Midbrain (tissue), 1 donor: ENCODE results near the gene GPR161.

Experiments used
- DNase-seq: peaks from one replicate; lab custom pipeline; 2025; lab: John Stamatoyannopoulos, UW

GPR161 gene

DNA sequence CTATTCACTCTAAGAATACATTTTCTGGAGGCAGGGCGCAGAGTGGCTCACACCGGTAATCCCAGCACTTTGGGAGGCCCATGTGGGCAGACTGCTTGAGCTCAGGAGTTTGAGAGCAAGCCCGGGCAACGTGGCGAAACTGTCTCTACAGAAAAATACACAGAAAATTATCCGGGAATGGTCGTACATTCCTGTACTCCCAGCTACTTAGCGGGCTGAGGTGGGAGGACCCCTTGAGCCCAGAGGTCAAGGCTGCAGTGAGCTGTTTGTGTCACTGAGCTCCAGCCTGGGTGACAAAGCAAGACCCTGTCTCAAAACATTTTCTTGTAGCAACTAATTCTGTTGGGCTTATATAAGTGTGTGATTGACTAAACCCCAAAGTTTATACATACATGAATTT is 30.5 kb downstream of the GPR161 start:
- no peak for DNase-seq

DNA sequence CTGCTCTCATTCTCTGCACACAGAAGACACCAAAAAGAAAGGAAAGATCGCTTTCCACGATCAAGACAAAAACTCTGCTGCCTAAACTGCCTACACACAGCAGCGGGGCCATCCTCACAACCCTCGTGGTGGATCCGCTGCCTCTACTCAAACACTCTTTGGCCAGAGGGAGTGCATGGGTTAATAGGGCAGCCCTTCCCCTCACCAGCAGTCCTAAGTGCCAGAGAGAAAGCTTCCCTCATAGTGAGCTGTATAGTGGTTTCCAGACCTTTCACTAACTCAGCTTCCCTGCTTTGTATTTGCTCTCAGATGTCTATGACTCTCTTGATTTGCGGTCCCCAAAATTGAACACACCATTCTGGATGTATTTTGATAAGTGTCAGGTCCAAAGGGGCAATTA is 30.9 kb downstream of the GPR161 start:
- DNase-seq, result no peak

DNA sequence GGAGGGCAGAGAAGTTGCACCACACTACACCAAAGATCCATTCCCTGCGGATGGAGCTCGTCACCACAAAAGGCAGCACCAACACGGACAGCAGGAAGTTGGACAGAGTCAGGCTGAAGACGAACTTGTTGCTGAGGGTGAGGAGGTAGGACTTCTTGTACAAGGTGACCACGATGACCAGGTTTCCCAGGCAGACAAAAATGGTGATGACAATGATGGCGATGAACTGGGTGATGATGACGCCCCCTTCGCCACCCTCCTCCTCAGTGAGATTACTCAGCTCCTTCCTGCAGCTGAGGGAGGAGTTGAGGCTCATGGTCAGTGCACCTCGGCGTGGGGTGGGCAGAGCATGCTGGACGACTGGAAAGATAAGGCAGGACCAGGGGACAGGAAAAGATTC is 32.2 kb downstream of the GPR161 start:
- no peak for DNase-seq

DNA sequence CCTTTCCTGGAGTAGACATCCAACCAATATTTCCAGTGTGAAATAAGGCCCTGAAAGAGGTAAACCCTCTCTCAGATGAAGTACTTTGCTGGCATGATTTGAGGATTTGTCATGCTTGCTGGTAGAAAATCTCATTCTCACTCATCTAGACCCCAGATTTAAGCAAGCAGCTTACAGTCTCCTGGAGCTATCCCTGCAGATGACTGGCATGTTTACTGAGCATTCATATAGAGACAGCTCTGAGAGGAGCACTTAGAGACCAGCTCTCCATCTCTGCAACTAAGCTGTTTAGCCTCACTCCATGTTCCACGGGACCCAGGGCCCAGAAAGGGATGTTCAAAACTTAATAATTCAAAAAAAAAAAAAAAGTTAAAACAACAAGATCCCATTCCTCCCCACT is 34.2 kb downstream of the GPR161 start:
- no peak for DNase-seq

DNA sequence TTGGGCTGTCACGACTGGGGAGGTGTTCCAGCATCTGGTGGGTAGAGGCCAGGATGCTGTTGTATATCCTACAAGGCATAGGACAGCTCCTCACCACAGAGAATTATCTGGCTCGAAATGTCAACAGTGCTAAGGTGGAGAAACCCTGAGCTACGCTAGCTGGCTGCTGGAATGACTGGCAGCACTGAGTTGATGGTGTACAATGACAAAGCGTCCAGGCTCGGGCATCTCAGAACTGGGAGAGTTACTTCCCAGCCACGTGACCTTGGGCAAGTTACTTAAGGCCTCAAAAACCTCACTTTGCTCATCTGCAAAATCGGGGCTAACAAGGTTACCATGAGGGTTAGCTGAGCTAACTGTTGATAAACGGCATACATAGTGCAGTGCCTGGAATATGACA is 35.4 kb downstream of the GPR161 start:
- no peak for DNase-seq

DNA sequence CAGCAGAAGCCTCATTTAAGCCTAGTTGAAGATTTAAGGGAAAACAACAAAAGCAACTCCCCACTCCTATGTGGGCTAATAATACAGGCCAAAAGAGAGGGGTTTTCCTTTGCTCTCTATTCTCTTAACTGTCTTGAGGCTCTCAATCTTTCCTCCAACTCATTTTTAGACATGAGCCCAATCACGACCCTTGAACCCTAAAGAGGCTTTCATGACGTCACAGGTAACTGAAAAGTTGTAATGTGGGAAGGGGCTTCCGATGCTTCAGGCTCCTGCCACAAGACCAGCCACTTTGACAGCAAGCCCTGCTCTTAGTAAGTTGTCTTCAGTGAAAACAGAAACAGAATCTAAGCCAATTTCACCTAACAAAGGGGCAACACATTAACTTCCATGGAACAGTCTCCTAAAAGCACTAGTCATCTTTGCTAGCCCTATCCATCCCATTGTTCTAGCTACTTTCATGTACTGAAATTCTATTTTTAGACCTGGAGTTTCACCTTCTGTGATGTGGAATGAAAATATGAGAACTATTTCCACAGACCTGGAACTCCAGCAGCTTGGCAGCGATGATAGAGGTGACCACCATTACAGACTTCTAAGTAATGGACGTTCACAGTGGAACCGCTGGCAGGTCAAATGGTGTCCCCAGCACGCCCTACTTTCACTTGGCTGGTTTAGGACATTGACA is 36.3 kb downstream of the GPR161 start:
- no peak for DNase-seq

DNA sequence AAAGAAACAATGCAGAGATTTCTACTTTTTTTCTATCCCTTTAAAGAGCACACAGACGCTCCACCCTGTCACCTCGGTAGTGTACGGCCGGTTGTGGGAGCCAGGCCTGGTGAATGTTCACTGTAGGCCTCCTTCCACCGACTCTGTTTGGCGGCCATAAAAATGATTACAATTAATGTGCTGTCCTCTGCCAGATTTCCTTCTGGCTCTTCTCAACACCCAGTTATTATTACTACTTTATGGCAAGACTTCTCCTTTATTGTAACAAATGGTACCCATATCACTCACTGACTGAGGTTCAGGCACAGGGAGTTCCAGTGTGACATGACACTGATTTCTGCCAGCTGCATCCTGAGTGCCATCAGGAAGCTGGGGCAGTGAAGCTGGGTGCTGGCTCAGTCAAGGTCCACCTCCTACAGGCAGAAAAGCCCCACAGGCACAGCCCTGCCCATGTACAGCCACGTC is 37.4 kb downstream of the GPR161 start:
- DNase-seq, result no peak

DNA sequence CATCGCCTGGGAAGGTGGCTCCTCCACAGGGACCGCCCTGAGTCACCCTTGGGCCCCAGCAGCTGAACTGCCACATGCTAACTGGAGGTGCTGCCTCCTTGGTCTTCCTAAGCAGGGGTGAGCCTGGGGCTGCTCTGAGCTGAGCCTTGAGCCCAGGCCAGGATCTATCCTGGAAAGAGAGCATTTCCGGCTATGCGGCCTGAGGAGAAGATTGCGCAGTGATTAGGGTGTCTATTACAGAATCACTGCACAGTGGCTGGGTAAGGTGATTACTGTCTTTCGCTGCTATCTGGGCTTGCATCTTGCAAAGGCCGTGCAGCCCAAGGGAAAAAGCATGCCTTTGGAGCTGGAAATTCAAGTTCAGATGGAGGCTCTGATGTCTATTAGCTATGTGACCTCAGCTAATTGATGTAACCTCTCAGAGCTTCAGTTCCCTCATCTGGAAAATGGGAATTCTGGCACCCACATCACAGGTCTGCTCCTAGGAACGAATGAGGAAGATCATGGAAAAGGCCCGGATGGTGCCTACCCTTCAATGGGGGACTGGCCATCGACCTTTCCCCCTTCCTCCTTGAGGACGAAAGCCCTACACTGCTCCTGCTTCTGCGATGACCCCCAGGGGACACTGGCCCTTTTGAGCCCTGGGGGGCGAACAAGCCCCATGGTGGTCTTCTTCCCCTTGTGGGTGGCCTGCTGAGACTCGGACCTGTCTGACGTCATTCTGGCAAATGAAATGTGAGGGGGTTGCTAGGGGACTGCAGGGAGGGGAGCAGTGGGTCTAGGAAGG is 38.0 kb downstream of the GPR161 start:
- no peak for DNase-seq

DNA sequence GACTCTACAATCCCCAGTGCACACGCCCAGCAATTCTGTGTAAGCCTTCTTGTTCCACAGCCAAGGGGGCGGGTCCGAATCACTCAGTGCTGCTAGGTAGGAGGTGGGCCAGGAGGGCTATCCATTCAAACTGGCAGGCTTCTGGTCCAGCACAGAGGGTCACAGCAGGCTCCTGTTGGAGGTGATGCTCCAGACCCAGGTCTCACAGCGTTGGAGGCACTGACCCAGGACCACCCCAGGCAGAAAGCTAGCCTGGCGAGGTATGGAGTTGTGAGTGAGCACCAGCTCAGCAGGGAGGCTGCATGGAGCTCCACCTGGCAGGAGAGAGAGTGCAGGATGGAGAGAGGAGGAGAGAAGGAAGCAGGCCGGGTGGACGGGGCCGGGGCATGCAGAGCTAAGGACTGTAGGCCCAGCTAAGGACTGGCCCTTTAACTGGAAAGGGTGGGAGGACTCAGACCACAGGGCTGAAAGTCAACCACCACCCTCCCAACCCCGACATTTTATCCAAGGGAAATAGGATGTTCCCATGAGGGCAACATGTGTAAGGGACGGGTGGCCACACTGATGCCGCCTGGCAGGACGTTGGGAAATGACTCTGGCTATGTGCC is 38.7 kb downstream of the GPR161 start:
- no peak for DNase-seq

DNA sequence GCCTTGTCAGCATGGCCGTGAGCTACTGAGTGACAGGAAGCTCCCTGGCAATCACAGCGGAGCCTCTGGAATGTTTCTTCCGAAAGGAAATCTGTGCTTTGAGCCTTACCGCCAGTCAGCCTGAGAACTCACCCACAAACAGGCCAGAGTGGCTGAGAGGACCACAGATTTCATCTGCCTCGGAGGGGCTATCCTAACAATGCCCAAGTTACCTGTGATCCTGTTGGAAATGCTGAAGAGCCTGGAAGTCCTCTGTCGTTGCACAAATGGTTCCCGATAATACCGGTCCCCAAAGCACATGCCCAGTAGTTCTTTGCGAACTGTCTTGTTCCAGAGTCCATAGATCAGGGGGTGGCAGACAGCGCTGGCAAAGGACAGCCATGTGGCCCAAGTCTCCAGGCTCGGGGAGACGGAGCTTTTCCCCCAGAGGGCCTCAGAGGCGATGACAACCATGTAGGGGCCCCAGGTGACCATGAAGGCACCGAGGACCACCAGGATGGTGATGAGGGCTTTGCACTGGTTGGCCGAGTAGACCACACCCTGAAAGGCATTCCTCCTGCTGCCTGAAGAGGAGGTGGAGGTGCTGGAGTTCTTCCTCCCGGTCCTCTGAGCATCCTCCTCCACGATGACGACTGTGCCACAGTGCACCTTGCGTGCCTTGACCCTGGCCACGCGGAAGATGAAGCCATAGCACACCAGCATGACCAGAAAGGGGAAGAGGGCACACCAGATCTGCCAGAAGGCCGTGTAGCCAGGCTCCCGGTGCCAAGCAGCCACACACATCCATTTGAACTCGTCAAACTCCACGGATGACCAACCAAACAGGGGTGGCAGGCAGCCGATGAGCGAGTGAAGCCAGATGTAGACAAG is 40.2 kb downstream of the GPR161 start:
- no peak for DNase-seq

DNA sequence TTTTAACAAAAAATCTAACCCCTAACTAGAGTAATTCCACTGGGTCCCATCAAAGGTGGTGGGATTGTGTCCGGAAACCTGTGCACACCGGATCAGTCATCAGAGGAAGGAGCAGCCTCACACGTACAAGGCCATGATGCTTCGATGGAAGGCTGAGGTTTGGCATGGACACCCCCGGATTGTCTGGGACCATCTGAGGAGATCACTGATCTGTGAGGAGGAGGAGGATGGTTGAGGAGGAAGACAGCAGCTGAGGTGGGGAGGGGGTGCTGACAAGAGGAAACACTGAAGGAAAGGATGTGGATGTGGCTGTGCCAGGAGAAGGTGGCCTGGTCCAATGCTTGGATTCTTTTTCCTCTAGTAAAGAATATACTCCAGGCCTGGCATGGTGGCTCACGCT is 41.3 kb downstream of the GPR161 start:
- DNase-seq, result no peak

DNA sequence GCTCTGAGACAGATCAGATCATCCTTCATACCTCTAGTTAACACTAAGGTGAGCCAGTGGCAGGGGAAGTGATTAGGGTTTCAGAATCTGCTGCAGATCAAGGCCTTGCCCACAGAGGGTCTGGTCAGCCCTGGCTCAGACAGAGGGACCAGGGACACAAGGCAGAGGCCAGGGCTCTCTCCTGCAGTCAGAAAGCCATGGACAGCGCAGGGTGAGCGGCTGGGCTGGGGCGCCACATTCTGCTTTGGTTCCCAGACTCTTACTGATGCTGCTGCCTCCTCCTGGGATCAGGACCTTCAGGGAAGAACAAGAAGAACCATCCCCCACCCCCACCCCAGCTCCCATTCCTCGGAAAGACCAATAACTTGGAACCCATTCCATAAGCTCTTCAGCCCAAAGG is 43.1 kb downstream of the GPR161 start:
- no peak for DNase-seq

DNA sequence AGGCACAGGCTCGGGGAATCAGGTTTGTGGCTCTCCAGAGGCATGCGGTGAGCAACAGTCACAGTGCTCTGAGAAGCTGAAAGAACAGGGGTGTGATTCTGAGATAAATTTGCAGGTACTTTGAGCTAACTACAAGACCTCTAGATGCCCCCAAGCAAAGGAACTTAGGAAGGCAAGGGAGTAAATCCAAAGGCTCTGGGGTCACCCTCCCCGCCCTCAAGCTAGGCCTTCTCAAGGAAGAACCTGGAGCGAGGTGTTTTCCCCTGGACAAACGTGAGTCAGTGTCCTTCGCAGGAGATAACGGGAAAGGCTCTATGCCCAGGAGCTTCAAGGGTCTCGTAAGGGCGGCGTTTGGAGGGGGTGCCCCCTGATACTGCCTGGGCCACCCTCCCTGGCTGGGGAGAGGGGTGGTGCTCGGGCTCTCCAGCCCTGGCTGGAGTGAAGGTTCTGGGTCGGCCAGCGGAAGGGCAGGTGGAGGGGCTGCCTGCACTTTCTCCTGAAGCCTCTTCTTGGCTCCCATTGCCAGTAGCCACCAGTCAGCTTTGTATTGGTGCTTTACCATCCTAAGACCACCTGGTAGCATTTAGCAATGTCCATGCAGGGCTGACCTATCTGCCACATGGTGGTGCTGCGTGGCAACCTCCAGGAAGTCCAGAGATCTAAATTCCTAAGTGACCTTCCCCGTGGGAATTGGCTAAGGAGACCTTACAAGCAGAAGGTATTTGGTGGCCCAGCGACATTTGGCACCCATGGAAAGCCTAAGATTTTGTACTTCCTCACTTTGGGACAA is 44.0 kb downstream of the GPR161 start:
- DNase-seq, result no peak

DNA sequence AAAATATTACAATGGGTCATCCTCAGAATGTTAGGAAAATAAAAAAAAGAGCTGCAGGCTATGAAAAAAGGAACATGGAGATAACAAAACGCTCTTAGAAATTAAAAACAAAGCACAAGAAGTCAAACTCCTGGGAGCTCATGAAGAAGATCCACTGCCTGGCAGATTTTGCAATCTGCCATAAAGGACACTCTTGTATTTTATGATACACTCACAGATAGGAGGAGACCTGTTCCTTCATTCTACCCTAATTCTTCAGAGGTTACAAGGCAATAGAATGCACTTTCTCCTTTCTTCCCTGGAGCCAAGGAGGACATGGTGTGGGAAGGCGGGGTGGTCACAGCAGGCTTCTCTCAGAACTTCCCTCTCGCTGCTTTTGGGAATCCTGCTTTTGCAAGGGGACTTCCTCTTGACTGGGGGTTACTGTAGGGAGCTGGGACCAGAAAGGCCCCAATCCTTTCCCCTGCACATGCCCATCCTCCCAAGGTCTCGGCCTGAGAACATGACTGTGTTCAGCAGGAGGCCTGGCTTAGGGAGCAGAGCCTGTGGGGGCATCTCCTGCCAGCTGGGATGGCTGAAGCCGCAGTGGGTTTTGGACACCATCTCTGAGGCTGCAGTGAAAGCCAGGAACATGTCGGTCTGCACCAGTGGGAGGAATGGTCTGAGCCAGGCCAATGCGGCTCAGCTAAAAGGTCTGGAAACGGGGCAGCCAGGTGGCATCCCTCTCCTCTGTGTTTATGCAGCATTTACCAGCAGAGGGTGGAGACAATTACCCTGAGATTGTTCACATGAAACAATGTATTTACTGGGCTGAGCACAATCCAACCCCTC is 44.8 kb downstream of the GPR161 start:
- DNase-seq, result peak; percentile 16

DNA sequence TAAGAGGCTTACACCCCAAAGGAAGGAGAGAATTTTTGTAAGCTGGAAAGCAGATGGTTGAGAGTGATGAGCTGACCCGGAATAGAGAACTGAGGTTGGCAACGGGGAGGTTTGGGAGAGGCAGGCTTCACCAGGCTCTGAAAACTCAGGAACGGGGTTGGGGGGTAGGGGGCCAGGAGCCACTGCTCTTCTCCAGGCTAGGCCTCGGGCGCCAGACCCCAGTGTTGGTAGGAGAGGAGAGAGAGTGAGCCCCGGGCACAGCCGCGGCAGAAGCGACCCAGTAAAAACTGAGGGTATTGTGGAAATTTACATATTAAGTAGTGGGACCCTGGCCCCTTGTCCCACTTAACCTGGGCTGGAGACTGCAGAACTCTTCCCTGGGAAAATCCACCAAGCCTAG is 45.7 kb downstream of the GPR161 start:
- DNase-seq, result no peak

DNA sequence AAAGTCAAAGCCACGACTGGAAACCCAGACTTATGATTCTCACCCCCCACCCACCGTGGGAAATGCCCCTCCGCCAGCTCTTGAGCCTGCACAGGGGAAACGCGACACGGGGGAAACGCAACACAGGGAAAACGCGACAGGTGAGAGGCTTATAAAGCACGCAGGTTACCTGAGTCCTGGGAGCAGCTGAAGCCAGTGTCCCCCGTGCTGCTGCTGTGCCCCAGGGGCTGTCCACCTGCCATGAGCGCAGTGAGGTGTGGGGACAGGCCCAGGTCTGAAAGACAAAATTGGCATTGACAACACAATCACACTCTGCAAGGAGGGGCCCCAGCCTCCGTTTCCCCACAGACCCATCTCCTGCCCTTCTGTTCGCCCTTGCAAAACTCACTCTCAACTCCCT is 46.3 kb downstream of the GPR161 start:
- no peak for DNase-seq

DNA sequence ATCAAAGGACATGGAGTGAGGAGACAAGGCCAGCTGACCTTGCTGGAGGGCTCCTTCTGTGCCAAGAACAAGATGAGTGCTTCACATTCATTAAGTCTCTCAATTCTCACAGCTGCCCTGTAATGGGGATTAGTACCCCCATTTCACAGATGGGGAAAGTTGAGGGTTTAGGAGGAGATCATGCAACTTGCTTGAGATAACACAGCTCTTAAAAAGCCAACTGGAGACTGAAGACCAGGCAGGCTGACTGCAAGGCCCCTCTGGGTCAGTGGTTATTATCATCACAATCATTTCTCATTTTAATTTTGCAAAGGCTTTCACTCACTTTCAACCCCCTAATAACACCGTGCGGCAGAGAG is 46.8 kb downstream of the GPR161 start:
- DNase-seq, result no peak

DNA sequence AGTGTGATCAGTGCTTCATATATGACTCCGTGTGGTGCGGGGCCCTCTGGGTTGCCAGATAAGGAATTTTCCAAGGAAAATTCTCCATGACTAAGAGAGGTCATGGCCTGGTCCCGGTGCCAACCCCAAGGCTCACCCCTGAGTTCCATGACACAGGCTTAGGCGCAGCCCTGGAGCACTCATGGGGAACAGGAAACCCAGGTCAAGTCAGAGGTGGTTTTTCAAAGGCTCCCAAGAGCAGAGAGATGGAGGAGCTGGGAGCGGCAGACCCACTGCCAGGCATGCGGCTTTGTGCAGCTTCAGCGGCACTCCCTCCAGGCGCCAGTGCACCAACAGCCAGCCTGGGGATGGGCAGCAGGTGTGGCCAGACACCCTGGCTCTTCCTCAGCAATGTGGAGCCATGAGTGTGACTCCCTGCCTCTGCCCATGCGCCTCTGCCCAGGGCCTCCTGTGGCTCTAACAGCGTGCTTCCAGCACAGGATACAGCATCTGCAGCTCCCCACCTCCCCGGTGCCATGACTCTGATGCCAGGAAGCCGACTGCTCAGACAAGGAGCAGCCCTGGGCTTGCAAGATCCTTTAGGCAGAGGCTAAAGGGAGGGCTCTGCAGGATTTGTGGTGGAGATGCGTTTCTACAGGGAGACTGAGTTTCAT is 47.3 kb downstream of the GPR161 start:
- DNase-seq, result no peak

DNA sequence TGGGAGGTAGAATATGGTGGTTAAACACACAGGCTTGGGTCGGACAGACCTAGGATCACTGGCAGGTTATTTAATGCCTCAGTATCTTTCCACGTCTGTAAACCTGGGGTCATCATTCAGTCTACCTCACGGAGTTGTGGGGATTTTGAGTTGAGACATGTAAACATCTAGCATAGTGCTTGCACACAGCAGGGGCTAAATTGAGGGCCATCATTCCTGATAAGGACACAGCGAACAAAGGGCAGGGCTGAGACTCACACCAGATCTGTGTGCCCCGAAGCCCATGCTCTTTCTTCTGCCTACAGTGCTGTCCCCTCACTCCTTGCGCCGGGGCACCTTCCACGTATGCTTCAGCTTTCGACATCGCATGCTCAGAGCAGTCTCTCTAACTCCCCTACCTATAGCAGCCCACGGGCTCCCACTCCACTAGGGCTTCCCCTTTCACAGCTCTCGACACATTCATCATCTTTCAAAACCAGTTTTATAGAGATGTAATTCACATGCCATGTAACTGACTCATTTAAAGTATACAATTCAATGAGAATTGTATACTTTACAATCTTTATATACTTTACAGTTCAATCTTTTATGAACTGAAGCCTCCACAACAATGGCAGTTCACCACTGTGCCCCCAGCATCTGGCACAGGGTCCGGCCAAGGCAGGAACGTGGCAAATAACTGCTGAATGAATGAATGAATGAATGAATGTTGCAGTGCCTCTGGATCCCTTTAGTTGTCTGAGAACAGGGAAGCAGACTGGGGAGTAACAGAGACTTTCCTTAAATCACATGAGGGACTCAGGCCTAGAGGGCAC is 48.0 kb downstream of the GPR161 start:
- DNase-seq, result no peak
